ENCODE results near the gene SRSF1. TPM values are rescaled to one million over a fixed set of nuclear protein-coding genes. Genes with fewer than 3 reads are reported as not detected.

SRSF1 gene
- total RNA-seq, 3 donors from 2014 or later (not counting 1 experiment from before 2014, with no cell fraction given): 125 to 157 (median 137) TPM

- no peak for DNase-seq
- H3K9me3 Mint-ChIP-seq: no peaks in the 10 kb centered on the region
Measured at GRCh38 chr17:58005728-58006559, 1.1 kb downstream of the SRSF1 start.

GRCh38 chr17:58005031-58005727 lies 1.9 kb downstream of the SRSF1 start:
- intact Hi-C loops (cut with micrococcal nuclease): loop anchor here (5.0 to 10.0 kb wide), 3 partner anchors 77 to 510 kb away; partner anchors contain the start of genes DYNLL2 and MTMR4
- no peak for ATAC-seq
- H3K27me3 ChIP-seq (ENCODE audit: control insufficient read depth, insufficient read depth, low read length): no peaks in the 10 kb centered on the region
- H3K9me3 Mint-ChIP-seq: no peaks in the 10 kb centered on the region
- H3K4me3 ChIP-seq (ENCODE audit: low read length): no peak overlapping the region
- peaks cover 55% of the 10 kb centered on the region for H3K36me3 ChIP-seq (ENCODE audit: control insufficient read depth, insufficient read depth, low read length)
- peaks cover 16% of the 10 kb centered on the region for H3K4me1 ChIP-seq (ENCODE audit: control insufficient read depth, insufficient read depth, low read length)
- no peak for DNase-seq
- H3K4me3 Mint-ChIP-seq: peak overlapping the region; percentile 99
- no peak overlapping the region for H3K27ac ChIP-seq (ENCODE audit: low read length)
- 59% methylated on average over 11 of the region's 12 CpGs for WGBS (ENCODE audit: insufficient coverage)
- no peaks in the 10 kb centered on the region for H3K9me3 ChIP-seq (ENCODE audit: control insufficient read depth, insufficient read depth, low read length)
- peak overlapping the region; percentile 99 for H3K27ac Mint-ChIP-seq
- TF ChIP-seq, protein P1, sequence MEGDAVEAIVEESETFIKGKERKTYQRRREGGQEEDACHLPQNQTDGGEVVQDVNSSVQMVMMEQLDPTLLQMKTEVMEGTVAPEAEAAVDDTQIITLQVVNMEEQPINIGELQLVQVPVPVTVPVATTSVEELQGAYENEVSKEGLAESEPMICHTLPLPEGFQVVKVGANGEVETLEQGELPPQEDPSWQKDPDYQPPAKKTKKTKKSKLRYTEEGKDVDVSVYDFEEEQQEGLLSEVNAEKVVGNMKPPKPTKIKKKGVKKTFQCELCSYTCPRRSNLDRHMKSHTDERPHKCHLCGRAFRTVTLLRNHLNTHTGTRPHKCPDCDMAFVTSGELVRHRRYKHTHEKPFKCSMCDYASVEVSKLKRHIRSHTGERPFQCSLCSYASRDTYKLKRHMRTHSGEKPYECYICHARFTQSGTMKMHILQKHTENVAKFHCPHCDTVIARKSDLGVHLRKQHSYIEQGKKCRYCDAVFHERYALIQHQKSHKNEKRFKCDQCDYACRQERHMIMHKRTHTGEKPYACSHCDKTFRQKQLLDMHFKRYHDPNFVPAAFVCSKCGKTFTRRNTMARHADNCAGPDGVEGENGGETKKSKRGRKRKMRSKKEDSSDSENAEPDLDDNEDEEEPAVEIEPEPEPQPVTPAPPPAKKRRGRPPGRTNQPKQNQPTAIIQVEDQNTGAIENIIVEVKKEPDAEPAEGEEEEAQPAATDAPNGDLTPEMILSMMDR (IDR thresholded peaks at IDR 0.05): no peak
- H3K27me3 Mint-ChIP-seq (ENCODE audit: low read depth in 2 of 2): no peaks in the 10 kb centered on the region
- peaks cover 51 to 52% of the 10 kb centered on the region in 2 donors for H3K4me1 Mint-ChIP-seq
- H3K36me3 Mint-ChIP-seq: peaks cover 16% of the 10 kb centered on the region

More at GRCh38 chr17:58005728-58006559, 1.1 kb downstream of the SRSF1 start:
- no peaks in the 10 kb centered on the region for H3K9me3 ChIP-seq (ENCODE audit: control insufficient read depth, insufficient read depth, low read length)
- peak overlapping the region; percentile 82 for H3K4me3 ChIP-seq (ENCODE audit: low read length)
- Mint-ChIP-seq H3K4me1 (peaks cover 51 to 52% of the 10 kb centered on the region in 2 donors), H3K27ac (peak overlapping the region; percentile 99), H3K4me3 (peak overlapping the region; percentile 99), H3K36me3 (peaks cover 16% of the 10 kb centered on the region), H3K27me3 (ENCODE audit: low read depth in 2 of 2) (no peaks in the 10 kb centered on the region)
- H3K36me3 ChIP-seq (ENCODE audit: control insufficient read depth, insufficient read depth, low read length): peaks cover 48% of the 10 kb centered on the region
- H3K27me3 ChIP-seq (ENCODE audit: control insufficient read depth, insufficient read depth, low read length): no peaks in the 10 kb centered on the region
- intact Hi-C loops (cut with micrococcal nuclease): loop anchor here (2.0 to 10.0 kb wide), 5 partner anchors 19 to 509 kb away; partner anchors contain the start of genes DYNLL2, MKS1 and MTMR4
- TF ChIP-seq, protein P1 (IDR thresholded peaks at IDR 0.05): no peak
- 8% methylated on average over 35 of the region's 36 CpGs for WGBS (ENCODE audit: insufficient coverage)
- H3K27ac ChIP-seq (ENCODE audit: low read length): peak overlapping the region; percentile 83
- H3K4me1 ChIP-seq (ENCODE audit: control insufficient read depth, insufficient read depth, low read length): peaks cover 16% of the 10 kb centered on the region
- ATAC-seq: peak; percentile 3 to 8 (median 7)

- no peaks in the 10 kb centered on the region for H3K9me3 ChIP-seq (ENCODE audit: control insufficient read depth, insufficient read depth, low read length)
- ATAC-seq (no peak), DNase-seq (no peak)
- intact Hi-C loops (cut with micrococcal nuclease): loop anchor here (10.0 kb wide), 1 partner anchor 511 kb away; the partner anchor contains the start of gene MTMR4
- peaks cover 16% of the 10 kb centered on the region for H3K36me3 Mint-ChIP-seq
- TF ChIP-seq, protein P1 (IDR thresholded peaks at IDR 0.05): no peak
- no peaks in the 10 kb centered on the region for H3K9me3 Mint-ChIP-seq
- no peak overlapping the region for H3K4me3 ChIP-seq (ENCODE audit: low read length)
- WGBS (ENCODE audit: insufficient coverage): 87% methylated on average over 3 of the region's 3 CpGs
- H3K27ac ChIP-seq (ENCODE audit: low read length): no peak overlapping the region
- peak overlapping the region; percentile 58 to 99 for H3K27ac Mint-ChIP-seq
- H3K27me3 Mint-ChIP-seq (ENCODE audit: low read depth in 2 of 2): no peaks in the 10 kb centered on the region
- peaks cover 51 to 52% of the 10 kb centered on the region in 2 donors for H3K4me1 Mint-ChIP-seq
- no peaks in the 10 kb centered on the region for H3K27me3 ChIP-seq (ENCODE audit: control insufficient read depth, insufficient read depth, low read length)
- H3K36me3 ChIP-seq (ENCODE audit: control insufficient read depth, insufficient read depth, low read length): peaks cover 58% of the 10 kb centered on the region
- H3K4me3 Mint-ChIP-seq: no peak overlapping the region
- peaks cover 16% of the 10 kb centered on the region for H3K4me1 ChIP-seq (ENCODE audit: control insufficient read depth, insufficient read depth, low read length)
Measured at GRCh38 chr17:58004060-58004459, 3.0 kb downstream of the SRSF1 start.
